Central memory CD4-positive, alpha-beta T cell (primary cell): ENCODE results near the gene IL36B.

Source experiments
- DNase-seq: peaks from one replicate; pipeline ENCODE4 v3.0.0; 2022

IL36B gene

DNA sequence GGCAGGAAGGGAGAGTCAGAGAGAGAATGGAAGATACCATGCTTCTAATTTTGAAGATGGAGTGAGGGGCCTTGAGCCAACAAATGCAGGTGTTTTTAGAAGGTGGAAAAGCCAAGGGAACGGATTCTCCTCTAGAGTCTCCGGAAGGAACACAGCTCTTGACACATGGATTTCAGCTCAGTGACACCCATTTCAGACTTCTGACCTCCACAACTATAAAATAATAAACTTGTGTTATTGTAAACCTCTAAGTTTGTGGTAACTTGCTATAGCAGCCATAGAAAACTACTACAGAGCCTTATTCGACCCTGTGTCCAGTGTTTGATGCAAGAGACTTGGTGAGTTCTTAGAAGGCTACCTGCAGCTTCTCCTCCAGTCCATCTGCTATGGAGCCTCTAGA lies 22.9 kb upstream of the IL36B start:
- DNase-seq, result no peak

DNA sequence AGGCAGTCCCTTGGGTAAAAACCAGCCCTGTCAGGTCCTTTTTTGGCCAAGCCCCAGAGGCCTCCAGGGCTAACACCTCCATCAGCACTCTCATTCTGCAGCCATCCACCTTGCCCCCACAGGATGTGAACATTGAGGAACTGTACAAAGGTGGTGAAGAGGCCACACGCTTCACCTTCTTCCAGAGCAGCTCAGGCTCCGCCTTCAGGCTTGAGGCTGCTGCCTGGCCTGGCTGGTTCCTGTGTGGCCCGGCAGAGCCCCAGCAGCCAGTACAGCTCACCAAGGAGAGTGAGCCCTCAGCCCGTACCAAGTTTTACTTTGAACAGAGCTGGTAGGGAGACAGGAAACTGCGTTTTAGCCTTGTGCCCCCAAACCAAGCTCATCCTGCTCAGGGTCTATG lies 22.4 kb upstream of the IL36B start:
- DNase-seq, result no peak

DNA sequence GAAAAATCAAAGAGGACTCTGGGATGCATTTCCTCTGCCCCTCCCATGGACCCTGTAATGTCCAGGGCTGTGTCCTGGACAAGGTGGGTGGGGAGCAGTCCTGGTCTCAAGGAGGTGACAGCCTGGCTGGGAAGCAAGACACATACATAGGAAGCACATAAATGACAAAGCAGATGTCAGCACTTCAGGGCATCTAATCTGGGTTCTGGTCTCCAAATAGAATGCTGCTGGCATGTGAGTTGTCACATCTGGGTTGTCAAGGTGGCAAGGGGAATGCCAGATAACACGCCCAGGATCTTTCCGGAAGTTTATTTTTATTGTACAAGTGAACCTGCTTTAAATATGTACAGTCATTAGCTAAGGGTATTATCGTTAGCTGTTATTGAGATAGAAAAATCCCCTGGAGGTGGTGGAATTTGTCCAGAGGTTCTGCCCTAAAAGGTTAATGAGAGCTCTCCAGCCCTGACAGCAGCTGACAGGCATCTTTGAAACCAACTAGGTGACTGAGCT lies 20.7 kb upstream of the IL36B start:
- DNase-seq, result no peak

DNA sequence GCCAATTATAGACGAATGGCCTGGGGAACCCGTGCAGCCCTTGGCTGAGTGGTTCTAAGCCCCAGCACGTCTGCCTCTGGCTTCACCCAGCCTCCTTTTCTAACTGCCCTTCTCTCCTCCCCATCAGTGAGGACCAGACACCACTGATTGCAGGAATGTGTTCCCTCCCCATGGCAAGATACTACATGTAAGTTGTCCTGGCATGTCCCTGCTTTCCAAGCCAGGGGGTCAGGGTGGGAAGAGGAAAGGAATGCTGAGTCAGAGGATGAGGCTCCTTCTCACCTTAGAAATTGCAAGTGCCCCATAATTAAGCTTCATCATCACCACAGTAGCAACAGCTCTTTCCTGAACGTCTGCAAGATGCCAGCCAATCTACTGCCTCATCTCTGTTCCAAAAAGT lies 19.9 kb upstream of the IL36B start:
- DNase-seq, result no peak

DNA sequence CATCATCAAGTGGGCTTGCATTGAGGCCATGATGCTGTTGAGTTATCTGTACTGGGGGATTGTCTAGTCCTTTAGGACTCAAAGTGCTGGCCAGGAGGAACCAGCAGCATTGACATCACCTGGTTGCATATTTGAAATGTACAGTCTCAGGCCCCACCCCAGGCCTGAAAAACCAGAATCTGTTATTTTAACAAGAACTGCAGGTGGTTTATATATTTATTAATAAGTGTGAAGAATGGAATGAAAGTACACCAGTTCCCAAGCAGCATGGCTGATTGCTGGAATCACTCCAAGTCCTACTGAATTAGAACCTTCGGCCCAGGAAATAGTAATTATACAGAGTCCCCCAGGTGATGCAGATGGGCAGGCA lies 17.9 kb upstream of the IL36B start:
- DNase-seq, result no peak

DNA sequence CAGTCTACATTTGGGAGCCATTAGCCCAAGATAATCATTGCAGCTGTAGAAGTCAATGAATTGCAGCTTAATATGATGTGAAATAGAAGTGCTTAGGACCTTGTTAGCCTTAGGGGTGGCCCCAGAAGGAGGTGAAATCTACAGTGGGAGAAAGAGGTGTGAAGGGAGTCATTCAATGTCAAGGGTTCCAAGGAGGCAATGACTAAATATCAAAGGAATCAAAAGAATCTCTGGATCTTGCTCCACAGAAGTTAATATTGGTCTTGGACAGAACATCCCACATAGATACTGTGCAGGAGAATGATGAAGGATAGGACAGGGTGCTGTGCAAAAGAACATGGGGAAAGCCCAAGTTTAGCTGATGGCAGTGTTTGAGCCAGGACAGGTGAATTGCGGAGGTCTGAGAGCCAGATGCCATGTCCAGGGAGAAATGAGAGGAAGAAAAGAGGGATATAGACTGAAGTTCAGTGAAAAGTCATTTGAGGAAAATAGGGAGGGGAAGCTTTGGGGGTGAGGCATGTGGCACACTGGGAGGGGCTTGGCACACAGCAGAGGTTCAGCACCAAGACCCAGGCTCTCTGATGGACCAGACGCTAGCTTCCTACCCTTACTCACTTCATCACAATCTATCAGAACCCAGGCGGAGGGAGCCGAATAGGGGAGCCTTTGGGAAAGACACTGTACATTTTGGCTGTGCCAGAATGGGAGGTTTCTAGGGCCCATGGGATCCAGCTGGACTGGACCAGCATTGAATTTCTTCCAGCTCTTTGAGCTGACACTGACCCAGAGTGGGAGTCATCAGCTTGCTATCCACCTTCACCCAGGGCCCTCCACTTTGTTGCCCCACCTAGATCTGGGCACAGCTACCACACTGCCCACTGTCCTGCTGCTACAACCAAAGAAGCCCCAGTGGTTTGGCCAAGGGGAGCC lies 17.3 kb upstream of the IL36B start:
- no peak for DNase-seq

DNA sequence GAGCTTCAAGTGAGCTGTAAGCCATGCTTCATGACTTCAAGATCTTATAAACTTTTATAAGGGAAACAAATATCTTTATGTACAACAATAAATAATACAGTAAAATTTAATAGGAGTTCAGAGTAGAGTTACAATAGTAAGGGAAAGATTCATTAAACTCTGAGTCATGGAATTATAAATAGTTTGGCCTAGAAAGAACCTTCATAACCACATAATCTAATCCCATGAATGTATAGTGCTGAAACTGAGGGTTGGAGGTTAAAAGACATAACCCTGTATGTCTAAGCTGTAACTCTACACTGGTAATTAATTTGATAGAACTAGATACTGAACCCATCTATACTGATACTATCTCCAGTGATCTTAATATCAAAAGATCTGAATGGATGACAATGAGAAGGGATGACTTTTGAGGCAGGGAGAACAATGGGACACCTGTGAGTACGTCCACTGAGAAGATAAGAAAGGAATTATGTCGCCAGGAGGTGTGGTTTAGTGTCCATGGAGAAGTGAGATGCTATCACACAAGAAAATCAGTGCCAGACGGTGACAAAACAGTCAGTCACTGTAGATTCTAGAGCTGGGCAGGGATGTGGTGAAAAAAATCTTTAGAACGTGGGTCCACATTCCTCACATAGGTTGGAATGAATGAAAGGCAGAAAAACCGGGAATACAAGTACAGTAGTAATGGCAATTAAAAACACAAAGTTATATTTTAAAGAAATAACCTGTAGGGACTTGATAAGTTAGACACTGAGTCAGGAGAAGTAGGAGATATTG lies 16.2 kb upstream of the IL36B start:
- no peak for DNase-seq

DNA sequence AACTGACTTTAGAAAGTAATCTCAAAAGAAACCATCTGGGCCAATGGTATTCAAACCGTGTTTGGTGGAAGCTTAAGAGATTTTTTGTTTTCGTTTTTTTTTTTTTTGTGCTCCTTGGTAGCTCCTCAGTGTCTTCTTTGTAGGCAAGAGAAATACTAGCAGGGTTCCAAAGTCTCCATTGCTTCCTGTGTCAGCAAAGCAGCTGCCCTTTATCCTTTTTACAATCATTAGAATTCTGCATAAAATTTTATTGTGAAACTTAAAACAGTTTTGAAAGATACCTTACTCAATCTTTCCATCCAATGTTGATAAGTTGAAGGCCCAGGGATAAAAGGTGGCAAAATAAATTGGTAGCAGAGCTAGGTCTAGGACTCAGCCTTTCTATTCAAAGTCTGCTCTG lies 15.6 kb upstream of the IL36B start:
- DNase-seq, result no peak

DNA sequence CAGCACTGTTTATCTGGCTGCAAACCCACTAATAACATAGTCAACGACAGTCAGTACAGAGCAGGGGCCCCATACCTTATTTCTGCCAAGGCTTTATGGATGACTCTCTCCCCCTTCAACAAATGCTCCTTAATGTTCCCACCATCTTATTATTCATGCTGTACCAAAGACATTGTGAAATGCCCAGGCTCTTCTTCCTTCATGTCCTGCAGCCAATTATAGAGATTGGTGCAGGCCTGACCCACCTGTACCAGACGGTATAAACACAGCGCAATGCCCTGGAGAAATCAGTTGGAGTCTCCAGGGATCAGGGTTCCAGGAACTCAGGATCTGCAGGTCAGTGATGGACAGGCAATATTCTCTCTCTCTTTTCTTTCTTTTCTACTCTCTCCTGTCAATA lies 15.0 kb upstream of the IL36B start, which contains the start of gene IL1F10:
IL1F10 (plus strand) TSS at position 290 of the 400 bp plus-strand sequence. CDS start 4,769 bp downstream, outside the sequence.
- DNase-seq, result no peak

DNA sequence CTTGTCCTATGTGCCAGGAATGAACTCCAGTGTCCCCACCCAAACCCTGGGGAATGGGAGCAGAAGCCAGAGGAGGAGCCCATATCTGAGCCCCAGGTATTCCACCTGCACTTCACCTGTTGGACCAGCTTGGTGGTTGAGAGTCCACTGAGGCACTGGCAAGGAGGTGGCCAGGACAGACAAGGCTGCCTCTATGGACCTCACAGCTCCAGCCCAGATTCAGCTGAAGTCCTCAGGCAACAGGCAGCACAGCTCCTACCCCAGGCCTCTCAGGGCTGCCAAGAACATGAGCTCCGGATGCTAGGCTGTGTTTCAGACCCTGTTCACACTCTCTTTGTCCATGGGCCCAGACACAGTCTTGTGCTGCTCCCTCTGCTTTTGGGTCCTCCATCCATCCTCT lies 12.2 kb upstream of the IL36B start:
- DNase-seq, result no peak

DNA sequence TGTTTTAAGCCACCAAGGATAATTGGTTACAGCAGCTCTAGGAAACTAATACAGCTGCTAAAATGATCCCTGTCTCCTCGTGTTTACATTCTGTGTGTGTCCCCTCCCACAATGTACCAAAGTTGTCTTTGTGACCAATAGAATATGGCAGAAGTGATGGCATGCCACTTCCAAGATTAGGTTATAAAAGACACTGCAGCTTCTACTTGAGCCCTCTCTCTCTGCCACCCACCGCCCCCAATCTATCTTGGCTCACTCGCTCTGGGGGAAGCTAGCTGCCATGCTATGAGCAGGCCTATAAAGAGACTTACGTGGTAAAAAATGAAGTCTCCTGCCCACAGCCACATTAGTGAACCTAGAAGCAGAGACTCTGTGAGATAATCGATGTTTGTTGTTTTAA lies 11.6 kb upstream of the IL36B start:
- no peak for DNase-seq

DNA sequence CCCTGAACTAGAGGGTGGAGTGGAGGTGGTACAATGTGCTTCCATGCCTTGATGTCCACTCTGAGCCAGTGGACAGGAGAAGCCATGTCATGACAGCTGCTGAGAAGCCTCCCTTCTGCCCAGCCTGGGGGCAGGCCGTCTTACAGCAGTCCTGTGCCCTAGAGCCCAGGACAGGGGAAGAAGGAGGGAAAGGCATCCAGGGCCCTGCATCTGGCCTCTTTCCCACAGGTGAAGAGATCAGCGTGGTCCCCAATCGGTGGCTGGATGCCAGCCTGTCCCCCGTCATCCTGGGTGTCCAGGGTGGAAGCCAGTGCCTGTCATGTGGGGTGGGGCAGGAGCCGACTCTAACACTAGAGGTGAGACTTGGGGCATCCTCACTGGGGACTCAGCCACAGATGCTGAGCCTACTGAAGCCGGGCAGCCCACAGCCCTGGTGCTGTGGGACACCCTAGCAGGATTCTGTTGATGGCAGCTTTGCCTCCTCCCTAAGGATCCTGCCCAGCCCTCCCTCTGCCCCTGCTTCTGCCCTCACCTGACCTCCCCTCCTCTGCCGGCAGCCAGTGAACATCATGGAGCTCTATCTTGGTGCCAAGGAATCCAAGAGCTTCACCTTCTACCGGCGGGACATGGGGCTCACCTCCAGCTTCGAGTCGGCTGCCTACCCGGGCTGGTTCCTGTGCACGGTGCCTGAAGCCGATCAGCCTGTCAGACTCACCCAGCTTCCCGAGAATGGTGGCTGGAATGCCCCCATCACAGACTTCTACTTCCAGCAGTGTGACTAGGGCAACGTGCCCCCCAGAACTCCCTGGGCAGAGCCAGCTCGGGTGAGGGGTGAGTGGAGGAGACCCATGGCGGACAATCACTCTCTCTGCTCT lies 9.5 kb upstream of the IL36B start:
- no peak for DNase-seq

DNA sequence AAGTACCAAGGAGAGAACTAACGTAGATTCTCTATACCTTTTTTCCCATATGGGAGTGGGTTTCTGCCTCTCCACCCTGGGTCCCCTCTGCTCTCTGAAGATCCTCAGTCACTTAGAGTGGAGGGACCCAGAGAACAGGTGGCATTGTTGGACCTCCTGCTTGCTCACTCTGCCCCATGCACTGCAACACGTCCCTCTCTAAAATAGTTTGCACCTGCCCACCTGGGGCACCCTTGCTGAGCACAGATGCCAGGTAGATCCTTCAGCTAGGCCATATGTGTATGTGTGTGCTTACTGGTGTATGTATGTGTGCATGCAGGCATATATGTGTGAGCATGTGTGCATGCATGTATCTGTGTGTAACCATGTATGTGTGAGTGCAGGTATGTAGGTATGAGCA lies 8.6 kb upstream of the IL36B start:
- no peak for DNase-seq

DNA sequence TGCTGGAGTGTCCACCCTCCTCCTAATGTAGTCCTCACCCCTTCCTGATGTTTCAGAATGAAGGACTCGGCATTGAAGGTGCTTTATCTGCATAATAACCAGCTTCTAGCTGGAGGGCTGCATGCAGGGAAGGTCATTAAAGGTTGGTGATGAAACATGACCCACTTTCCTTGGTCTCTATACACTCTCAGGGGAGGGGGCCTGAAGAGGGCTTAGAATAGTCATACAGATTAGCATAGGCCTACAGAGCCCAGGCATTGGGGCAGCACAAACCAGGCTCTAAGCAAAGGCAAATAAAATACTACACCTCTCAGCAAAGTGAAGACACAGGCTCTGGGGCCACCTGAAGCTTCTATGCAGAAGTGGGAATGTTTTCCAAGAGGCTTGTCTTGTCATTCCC lies 8.1 kb upstream of the IL36B start:
- DNase-seq, result no peak

DNA sequence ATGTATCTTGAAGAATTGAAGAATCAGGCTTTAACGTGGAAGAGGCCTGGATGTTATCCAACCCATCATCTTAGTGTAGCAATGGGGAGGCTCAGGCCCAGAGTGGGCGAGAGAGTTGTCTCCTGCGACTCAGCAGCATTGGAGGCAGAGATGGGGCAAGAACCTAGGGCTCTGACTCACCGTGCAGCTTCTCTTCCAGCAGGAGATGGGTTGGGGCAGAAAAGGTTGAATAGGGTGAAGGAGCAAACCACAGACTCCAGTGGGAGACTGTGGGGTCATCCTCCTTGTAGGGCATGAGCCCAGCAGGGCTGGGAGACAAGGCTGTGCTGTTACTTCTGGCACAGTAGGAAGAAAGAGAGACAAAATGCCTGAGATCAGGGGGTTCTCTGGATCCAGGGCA lies 7.7 kb upstream of the IL36B start:
- no peak for DNase-seq

DNA sequence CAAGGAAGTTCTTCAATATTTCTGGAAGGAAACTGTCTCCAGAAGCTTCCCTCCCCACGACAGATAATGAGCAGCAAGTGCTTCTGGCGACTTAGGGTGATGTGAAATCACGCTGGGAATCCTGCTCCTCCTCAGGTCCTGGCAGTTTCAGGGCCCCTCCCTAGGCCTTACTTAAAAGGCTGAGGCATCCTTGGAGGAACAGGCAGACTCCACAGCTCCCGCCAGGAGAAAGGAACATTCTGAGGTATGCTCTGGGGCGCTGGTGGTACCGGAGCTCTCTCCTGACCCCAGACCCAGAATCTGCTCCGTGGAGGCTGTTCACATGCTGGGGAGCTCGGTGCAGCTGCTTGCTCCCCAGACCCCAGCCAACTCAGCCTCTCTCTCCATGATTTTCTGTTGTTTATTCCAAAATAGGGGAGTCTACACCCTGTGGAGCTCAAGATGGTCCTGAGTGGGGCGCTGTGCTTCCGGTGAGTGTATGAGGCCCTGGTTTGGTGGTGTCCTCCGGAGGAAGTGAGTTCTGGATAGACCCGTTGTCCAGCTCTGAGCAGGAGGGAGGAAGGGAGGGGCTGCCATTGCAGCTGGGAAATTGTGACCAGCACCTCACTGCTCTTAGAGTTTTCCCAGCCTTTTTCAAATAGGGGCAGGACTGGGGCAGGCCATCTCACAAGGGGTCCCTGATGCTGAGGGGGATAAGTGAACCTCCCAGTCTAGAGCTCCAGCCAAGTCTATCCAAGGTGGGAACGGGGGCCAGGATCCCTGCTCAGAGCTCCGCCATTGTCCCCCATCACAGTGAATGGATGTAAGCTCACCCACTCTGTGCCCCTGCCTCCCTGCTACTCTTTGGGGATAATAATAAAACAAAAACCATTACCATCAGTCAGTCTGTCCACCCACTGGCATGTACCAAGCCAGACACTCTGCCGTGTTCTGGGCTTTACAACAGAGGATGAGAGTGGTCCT lies 6.6 kb upstream of the IL36B start, which contains the start of gene IL36RN:
IL36RN (plus strand) TSS at position 201 of the 963 bp plus-strand sequence; CDS start at position 442, 241 bp downstream.
- DNase-seq, result no peak

DNA sequence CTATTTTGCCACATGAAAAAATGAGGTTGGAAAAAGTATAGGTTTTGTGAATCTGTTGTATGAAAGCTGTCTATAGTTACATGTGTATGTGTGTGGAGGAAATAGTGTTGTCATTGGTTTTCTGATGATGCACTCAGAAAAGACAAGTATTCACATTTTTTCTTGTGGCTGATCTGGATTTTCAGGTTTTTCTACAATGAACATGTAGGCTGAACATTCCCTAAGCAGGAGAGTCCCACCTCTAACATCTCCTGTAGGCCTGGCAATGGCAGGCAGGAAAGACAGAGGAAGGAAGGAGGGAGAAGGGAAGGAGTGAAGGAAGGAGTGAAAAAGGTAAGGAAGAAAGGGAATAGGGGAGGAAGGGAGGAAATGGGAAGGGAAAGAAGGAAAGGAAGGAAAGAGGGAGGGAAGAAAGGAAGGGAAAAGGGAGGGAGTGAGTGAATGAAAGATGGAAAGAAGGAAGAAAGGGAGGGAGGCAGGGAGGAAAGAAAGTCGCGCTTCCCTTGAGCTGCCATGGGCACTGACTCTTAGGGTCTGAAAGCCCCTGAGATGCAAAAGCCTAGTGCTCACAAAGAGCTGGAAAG lies 5.8 kb upstream of the IL36B start:
- no peak for DNase-seq

DNA sequence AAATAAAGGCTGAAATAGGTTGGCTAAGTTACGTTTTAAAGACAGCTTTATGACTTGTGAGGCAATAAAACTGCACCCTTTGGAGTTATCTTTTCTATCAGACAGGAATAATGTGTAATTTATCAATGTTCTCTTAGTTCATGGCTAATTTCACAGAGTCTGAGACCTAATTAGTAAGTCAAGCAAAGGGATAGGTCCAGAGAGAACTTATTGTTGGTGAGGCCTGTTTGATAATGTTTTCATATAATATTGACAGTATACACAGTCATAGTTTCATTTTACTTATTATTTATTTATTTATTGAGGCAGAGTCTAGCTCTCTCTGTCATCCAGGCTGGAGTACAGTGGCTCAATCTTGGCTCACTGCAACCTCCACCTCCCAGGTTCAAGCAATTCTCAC lies 4.5 kb upstream of the IL36B start:
- DNase-seq, result no peak

DNA sequence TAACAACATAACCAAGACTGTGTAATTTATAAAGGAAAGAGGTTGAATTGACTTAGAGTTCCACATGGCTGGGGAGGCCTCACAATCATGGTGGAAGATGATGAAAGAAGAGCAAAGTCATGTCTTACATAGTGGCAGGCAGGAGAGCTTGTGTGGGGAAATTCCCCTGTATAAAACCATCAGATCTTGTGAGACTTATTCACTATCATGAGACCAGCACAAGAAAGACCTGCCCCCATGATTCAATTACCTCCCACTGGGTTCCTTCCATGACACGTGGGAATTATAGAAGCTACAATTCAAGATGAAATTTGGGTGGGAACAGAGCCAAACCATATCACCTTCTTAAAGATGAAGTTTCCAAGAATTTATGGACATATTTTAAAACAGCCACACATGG lies 3.9 kb upstream of the IL36B start:
- no peak for DNase-seq

DNA sequence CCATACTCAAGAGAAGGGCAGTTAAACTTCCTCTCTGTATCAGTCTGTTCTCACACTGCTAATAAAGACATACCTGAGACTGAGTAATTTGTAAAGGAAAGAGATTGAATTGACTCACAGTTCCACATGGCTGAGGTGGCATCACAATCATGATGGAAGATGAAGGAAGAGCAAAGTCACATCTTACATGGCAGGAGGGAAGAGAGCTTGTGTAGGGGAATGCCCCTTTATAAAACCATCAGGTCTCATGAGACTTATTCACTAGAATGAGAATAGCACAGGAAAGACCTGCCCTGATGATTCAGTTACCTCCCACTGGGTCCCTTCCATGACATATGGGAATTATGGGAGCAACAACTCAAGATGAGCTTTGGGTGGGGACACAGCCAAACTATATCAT lies 1.4 kb upstream of the IL36B start:
- no peak for DNase-seq

DNA sequence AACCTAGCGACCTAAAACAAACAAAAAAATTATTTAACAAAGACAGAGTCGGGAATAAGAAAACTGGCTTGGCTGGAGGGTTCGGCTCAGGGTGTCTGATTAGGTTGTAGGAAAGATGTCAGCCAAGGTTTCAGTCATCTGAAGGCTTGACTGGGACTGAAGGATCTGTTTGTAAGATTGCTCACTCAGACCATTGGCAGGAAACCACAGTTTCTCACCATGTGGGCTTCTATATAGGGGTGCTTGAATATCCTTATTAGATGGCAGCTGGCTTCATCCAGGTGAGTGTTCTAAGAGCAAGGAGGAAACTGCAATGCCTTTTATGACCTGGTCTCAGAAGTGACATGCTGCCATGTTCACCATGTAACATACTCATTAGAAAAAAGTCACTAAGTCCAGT lies 999 bp upstream of the IL36B start:
- no peak for DNase-seq
